ENCODE measurements around the gene MAGI2. TPM values are rescaled to one million over a fixed set of nuclear protein-coding genes. Genes with fewer than 3 reads are reported as not detected.

The MAGI2 gene
- total RNA-seq, 2 donors from 2014 or later: 18.3 to 31.8 TPM

DNA sequence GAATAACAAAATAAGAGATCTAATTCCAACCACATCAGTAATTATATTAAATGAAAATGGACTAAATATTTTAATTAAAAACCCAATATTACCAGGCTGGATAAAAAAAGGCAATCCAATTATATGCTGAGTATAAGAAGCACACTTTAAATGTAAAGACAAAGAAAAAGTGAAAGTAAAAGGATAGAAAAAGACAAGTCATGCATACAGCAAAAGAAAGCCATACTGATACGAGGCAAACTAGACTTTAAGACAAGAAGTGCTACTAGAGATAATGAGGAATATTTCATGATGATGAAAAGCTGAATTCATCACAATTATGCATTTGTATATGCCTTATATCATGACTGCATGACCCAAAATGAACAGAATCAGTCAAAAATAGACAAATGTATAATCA, 1026.3 kb downstream of the MAGI2 start:
- no peaks in the 10 kb centered on the region for H3K36me3 ChIP-seq
- H3K9me3 ChIP-seq: no peaks in the 10 kb centered on the region
- no peak overlapping the region for H3K27ac ChIP-seq
- H3K4me1 ChIP-seq (ENCODE audit: control insufficient read depth in 1 of 2, low read depth in 2 of 2): no peaks in the 10 kb centered on the region
- no peak for TF ChIP-seq CTCF (IDR thresholded peaks at IDR 0.05)
- H3K27me3 ChIP-seq (replicated peaks; ENCODE audit: insufficient read depth): no peaks in the 10 kb centered on the region
- no peak overlapping the region for H3K4me3 ChIP-seq
- DNase-seq (ENCODE audit: low spot score): no peak
- no peak for ATAC-seq (ENCODE audit: insufficient number of reproducible peaks, low FRiP score, low read depth)

- Histone ChIP-seq H3K4me1 (ENCODE audit: control insufficient read depth in 1 of 2, low read depth in 2 of 2) (no peaks in the 10 kb centered on the region), H3K9me3 (no peaks in the 10 kb centered on the region), H3K27me3 (replicated peaks; ENCODE audit: insufficient read depth) (no peaks in the 10 kb centered on the region), H3K4me3 (no peak overlapping the region), H3K36me3 (no peaks in the 10 kb centered on the region), H3K27ac (no peak overlapping the region)
- no peak for TF ChIP-seq CTCF (IDR thresholded peaks at IDR 0.05)
- DNase-seq (ENCODE audit: low spot score): no peak
- ATAC-seq (ENCODE audit: insufficient number of reproducible peaks, low FRiP score, low read depth): no peak
These were observed 1033.5 kb downstream of the MAGI2 start for GRCh38 chr7:78420001-78420400.

DNA sequence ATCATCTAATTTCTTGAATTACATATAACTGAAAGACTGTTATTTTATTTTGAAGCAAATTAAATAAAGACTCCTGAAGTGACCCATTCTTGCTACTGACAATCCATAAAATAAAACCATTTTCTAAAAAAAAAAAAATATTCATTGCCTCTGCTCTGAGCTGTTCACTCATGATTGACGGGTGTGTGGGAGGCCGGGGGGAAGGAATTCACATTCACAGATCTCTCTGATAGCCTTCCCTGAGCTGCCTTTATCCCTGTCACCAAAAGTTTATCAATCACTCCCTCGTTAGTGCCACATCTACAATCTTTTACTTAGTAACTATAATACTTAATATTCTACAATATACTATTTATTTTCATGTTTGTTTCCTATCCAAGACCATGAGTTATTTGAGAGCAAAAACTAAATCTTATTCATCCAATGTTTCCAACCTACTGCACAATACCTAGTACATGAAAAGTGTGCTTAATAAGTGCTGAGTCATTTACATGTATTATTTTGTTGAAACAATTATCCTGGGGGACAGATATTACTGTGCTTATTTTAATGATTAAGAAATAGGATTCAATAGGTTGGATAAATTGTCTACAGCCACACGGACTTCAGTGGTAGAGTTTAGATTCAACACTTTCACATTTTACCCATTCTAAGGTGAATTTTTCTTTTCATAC, 1036.2 kb downstream of the MAGI2 start:
- no peak for TF ChIP-seq CTCF (IDR thresholded peaks at IDR 0.05)
- DNase-seq (ENCODE audit: low spot score) (no peak), ATAC-seq (ENCODE audit: insufficient number of reproducible peaks, low FRiP score, low read depth) (no peak)
- Histone ChIP-seq H3K36me3 (no peaks in the 10 kb centered on the region), H3K27ac (no peak overlapping the region), H3K4me3 (no peak overlapping the region), H3K27me3 (replicated peaks; ENCODE audit: insufficient read depth) (no peaks in the 10 kb centered on the region), H3K9me3 (no peaks in the 10 kb centered on the region), H3K4me1 (ENCODE audit: control insufficient read depth in 1 of 2, low read depth in 2 of 2) (no peaks in the 10 kb centered on the region)

- Histone ChIP-seq H3K27me3 (replicated peaks; ENCODE audit: insufficient read depth) (no peaks in the 10 kb centered on the region), H3K4me1 (ENCODE audit: control insufficient read depth in 1 of 2, low read depth in 2 of 2) (no peaks in the 10 kb centered on the region), H3K4me3 (no peak overlapping the region), H3K27ac (no peak overlapping the region), H3K36me3 (no peaks in the 10 kb centered on the region), H3K9me3 (no peaks in the 10 kb centered on the region)
- no peak for DNase-seq (ENCODE audit: low spot score)
- no peak for TF ChIP-seq CTCF (IDR thresholded peaks at IDR 0.05)
- ATAC-seq (ENCODE audit: insufficient number of reproducible peaks, low FRiP score, low read depth): no peak
These were observed 1039.9 kb downstream of the MAGI2 start for GRCh38 chr7:78413568-78413967.

DNA sequence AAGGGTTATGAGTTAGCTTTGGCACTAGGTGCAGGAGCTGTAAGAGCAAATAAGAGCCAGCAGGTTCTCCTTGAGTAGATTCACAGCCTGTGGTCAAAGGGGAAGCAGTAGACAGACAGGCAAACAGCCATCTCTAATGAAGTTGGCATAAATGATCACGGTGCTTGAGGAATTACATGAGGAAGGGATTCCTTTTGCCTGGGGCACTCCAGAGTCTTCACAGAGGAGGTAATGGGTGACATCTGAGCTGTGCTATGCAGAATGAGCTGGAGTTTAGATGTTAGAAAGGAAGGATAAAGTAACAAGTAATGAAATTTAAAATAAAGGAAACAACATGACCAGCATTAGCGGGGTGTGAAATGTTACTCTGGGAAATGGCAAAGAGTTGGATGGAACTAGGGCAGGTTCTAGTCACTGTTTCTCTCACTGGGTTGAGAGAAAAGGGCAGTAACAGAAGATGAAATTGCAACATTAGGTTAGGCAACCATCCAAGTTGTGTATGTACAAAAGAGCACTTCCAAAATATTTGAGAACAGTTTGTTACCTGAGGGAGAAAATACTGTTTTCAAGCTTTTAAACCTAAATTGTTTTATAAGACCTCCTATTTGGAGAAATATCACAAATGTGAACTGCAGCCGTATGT, 1041.1 kb downstream of the MAGI2 start:
- Histone ChIP-seq H3K4me3 (no peak overlapping the region), H3K9me3 (no peaks in the 10 kb centered on the region), H3K36me3 (no peaks in the 10 kb centered on the region), H3K27me3 (replicated peaks; ENCODE audit: insufficient read depth) (no peaks in the 10 kb centered on the region), H3K4me1 (ENCODE audit: control insufficient read depth in 1 of 2, low read depth in 2 of 2) (no peaks in the 10 kb centered on the region), H3K27ac (no peak overlapping the region)
- no peak for DNase-seq (ENCODE audit: low spot score)
- TF ChIP-seq CTCF (IDR thresholded peaks at IDR 0.05): no peak
- no peak for ATAC-seq (ENCODE audit: insufficient number of reproducible peaks, low FRiP score, low read depth)
